Measurements from ENCODE around the gene TRIM29. TPM values are rescaled to one million over a fixed set of nuclear protein-coding genes. Genes with fewer than 3 reads are reported as not detected.

The TRIM29 gene
- total and polyA plus RNA-seq, 4 donors, result 4.4 to 26.6 (median 16.9) TPM

- 78 to 87% methylated on average over 11 of the region's 11 CpGs for WGBS, 2 donors
- no peak for DNase-seq
- H3K27ac ChIP-seq (ENCODE audit: low read depth in 1 of 2, low read length in 1 of 2), result no peak overlapping the region
Measured at GRCh38 chr11:120066738-120067437, 71.0 kb downstream of the TRIM29 start.

GRCh38 chr11:120065876-120066275, 72.0 kb downstream of the TRIM29 start:
- no peak overlapping the region for H3K27ac ChIP-seq (ENCODE audit: low read depth in 1 of 2, low read length in 1 of 2)
- 71 to 75% methylated on average over 3 of the region's 3 CpGs for WGBS, 2 donors
- TF ChIP-seq, protein P1, sequence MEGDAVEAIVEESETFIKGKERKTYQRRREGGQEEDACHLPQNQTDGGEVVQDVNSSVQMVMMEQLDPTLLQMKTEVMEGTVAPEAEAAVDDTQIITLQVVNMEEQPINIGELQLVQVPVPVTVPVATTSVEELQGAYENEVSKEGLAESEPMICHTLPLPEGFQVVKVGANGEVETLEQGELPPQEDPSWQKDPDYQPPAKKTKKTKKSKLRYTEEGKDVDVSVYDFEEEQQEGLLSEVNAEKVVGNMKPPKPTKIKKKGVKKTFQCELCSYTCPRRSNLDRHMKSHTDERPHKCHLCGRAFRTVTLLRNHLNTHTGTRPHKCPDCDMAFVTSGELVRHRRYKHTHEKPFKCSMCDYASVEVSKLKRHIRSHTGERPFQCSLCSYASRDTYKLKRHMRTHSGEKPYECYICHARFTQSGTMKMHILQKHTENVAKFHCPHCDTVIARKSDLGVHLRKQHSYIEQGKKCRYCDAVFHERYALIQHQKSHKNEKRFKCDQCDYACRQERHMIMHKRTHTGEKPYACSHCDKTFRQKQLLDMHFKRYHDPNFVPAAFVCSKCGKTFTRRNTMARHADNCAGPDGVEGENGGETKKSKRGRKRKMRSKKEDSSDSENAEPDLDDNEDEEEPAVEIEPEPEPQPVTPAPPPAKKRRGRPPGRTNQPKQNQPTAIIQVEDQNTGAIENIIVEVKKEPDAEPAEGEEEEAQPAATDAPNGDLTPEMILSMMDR (IDR thresholded peaks at IDR 0.05; ENCODE audit: control extremely low read depth, extremely low read depth), result no peak
- DNase-seq (no peak), ATAC-seq (ENCODE audit: insufficient read depth, low FRiP score) (no peak)
- peaks cover 0 to 3% (median under 1%) of the 10 kb centered on the region in 3 donors for H3K27me3 ChIP-seq (ENCODE audit: control insufficient read depth in 3 of 3, insufficient read depth in 3 of 3, low read length in 2 of 3)
- peaks cover 0 to 2% (median 0%) of the 10 kb centered on the region in 4 donors for H3K9me3 ChIP-seq (ENCODE audit: control insufficient read depth in 4 of 4, insufficient read depth in 3 of 4, low read length in 3 of 4)
- no peak overlapping the region for H3K4me3 ChIP-seq
- no peak overlapping the region for H3K9ac ChIP-seq (ENCODE audit: insufficient read depth in 1 of 2, low read length in 2 of 2)
- no peaks in the 10 kb centered on the region for H3K36me3 ChIP-seq (ENCODE audit: control insufficient read depth in 4 of 4, insufficient read depth in 4 of 4, low read length in 4 of 4)
- peaks cover 0 to 11% (median 0%) of the 10 kb centered on the region in 5 donors for H3K4me1 ChIP-seq (ENCODE audit: control insufficient read depth in 5 of 5, insufficient read depth in 5 of 5, low read length in 5 of 5)

More at GRCh38 chr11:120066738-120067437, 71.0 kb downstream of the TRIM29 start:
- H3K27me3 ChIP-seq (ENCODE audit: control insufficient read depth in 3 of 3, insufficient read depth in 3 of 3, low read length in 2 of 3), result no peaks in the 10 kb centered on the region
- peaks cover 0 to 11% (median 0%) of the 10 kb centered on the region in 5 donors for H3K4me1 ChIP-seq (ENCODE audit: control insufficient read depth in 5 of 5, insufficient read depth in 5 of 5, low read length in 5 of 5)
- TF ChIP-seq, protein P1 (IDR thresholded peaks at IDR 0.05; ENCODE audit: control extremely low read depth, extremely low read depth), result no peak
- no peak overlapping the region for H3K9ac ChIP-seq (ENCODE audit: insufficient read depth in 1 of 2, low read length in 2 of 2)
- peaks cover 0 to 2% (median 0%) of the 10 kb centered on the region in 4 donors for H3K9me3 ChIP-seq (ENCODE audit: control insufficient read depth in 4 of 4, insufficient read depth in 3 of 4, low read length in 3 of 4)
- no peaks in the 10 kb centered on the region for H3K36me3 ChIP-seq (ENCODE audit: control insufficient read depth in 4 of 4, insufficient read depth in 4 of 4, low read length in 4 of 4)
- no peak overlapping the region for H3K4me3 ChIP-seq
- no peak for ATAC-seq (ENCODE audit: insufficient read depth, low FRiP score)

- no peaks in the 10 kb centered on the region for H3K36me3 ChIP-seq (ENCODE audit: control insufficient read depth in 4 of 4, insufficient read depth in 4 of 4, low read length in 4 of 4)
- peaks cover 0 to 11% (median 0%) of the 10 kb centered on the region in 5 donors for H3K4me1 ChIP-seq (ENCODE audit: control insufficient read depth in 5 of 5, insufficient read depth in 5 of 5, low read length in 5 of 5)
- DNase-seq, result no peak
- WGBS, 2 donors, result 90 to 93% methylated on average over 4 of the region's 4 CpGs
- peaks cover 0 to 3% (median 2%) of the 10 kb centered on the region in 3 donors for H3K27me3 ChIP-seq (ENCODE audit: control insufficient read depth in 3 of 3, insufficient read depth in 3 of 3, low read length in 2 of 3)
- H3K27ac ChIP-seq (ENCODE audit: low read depth in 1 of 2, low read length in 1 of 2), result no peak overlapping the region
- no peak overlapping the region for H3K4me3 ChIP-seq
- no peak overlapping the region for H3K9ac ChIP-seq (ENCODE audit: insufficient read depth in 1 of 2, low read length in 2 of 2)
- ATAC-seq (ENCODE audit: insufficient read depth, low FRiP score), result no peak
- H3K9me3 ChIP-seq (ENCODE audit: control insufficient read depth in 4 of 4, insufficient read depth in 3 of 4, low read length in 3 of 4), result peaks cover 0 to 2% (median 0%) of the 10 kb centered on the region in 4 donors
- TF ChIP-seq, protein P1 (IDR thresholded peaks at IDR 0.05; ENCODE audit: control extremely low read depth, extremely low read depth), result no peak
Measured at GRCh38 chr11:120065176-120065575, 72.7 kb downstream of the TRIM29 start.
